ENCODE data around the gene ALX1.

The ALX1 gene

DNA sequence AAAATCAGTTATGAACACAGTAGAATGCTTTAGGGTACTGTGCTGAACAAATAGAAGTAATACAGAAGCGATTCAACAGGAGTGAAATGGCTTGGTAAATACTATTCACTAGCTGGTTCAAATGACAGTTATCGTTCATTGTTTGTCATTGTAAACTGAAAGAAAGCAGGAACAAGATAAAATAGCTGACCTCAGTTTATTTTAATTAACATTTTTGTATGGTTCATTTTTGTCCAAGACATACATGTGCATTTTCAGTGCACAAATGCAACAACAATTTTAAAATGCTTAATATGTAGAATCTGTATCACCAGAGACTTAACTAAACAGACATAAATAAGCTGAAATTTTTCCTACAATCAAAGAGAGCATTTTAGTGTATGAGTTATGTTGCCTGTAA, 49.9 kb downstream of the ALX1 start:
- Histone ChIP-seq H3K4me2 (ENCODE audit: low read length) (no peak overlapping the region), H2AFZ (no peak overlapping the region), H3K9ac (no peak overlapping the region), H3K27me3 (ENCODE audit: control insufficient read depth, insufficient read depth, low read length) (no peaks in the 10 kb centered on the region), H3K4me3 (ENCODE audit: low read depth, low read length) (no peak overlapping the region), H3K36me3 (ENCODE audit: control insufficient read depth, insufficient read depth, low read length) (no peaks in the 10 kb centered on the region), H3K9me3 (ENCODE audit: control insufficient read depth, low read length) (no peaks in the 10 kb centered on the region), H3K27ac (no peak overlapping the region), H3K4me1 (no peaks in the 10 kb centered on the region), H3K79me2 (no peaks in the 10 kb centered on the region)
- TF ChIP-seq, protein P1, sequence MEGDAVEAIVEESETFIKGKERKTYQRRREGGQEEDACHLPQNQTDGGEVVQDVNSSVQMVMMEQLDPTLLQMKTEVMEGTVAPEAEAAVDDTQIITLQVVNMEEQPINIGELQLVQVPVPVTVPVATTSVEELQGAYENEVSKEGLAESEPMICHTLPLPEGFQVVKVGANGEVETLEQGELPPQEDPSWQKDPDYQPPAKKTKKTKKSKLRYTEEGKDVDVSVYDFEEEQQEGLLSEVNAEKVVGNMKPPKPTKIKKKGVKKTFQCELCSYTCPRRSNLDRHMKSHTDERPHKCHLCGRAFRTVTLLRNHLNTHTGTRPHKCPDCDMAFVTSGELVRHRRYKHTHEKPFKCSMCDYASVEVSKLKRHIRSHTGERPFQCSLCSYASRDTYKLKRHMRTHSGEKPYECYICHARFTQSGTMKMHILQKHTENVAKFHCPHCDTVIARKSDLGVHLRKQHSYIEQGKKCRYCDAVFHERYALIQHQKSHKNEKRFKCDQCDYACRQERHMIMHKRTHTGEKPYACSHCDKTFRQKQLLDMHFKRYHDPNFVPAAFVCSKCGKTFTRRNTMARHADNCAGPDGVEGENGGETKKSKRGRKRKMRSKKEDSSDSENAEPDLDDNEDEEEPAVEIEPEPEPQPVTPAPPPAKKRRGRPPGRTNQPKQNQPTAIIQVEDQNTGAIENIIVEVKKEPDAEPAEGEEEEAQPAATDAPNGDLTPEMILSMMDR (IDR thresholded peaks at IDR 0.05): no peak

DNA sequence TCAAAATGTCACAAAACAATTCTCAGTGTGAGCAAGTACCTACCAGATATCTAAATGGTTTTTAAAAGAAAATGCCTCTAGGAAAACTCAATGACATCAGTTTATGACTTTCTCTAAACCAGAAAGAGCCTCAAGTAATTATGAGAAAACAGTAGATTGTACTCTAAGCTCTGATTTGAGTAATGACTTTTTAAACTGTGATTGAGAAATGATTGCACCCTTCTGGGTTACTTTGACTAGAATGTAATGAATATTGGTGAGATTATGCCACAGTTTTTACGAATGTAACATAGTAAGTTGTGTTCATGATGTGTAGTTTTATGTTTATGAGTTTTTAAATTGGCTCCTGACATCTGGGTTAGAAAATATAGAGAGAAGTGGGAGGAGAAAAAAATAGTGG, 68.8 kb downstream of the ALX1 start:
- no peaks in the 10 kb centered on the region for H3K27me3 ChIP-seq (ENCODE audit: control insufficient read depth, insufficient read depth, low read length)
- TF ChIP-seq, protein P1 (IDR thresholded peaks at IDR 0.05): no peak

DNA sequence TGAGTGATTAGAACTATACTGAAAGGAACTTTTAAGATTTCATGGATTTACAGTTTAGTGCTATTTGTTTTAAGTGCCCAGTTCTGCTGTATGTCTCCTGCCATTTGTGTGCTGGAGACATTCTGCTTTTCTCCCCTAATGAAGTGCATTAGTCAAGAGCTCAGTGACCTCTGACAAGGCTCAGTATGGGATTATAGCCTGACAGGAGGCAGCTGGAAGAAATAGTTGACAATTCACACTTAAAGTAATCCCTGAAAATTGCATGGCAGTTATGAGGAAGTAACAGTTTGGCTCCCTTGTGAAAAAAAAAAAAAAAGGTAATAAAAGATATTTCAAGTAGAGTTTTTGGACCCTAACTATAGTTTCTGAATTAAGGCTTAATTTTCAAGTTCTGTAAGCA, 70.3 kb downstream of the ALX1 start:
- TF ChIP-seq, protein P1 (IDR thresholded peaks at IDR 0.05): no peak
- H3K4me3 ChIP-seq (ENCODE audit: low read depth, low read length): no peak overlapping the region
- no peaks in the 10 kb centered on the region for H3K9me3 ChIP-seq (ENCODE audit: control insufficient read depth, low read length)
- no peaks in the 10 kb centered on the region for H3K79me2 ChIP-seq
- no peak overlapping the region for H3K27ac ChIP-seq
- H2AFZ ChIP-seq: no peak overlapping the region
- H3K36me3 ChIP-seq (ENCODE audit: control insufficient read depth, insufficient read depth, low read length): no peaks in the 10 kb centered on the region
- no peaks in the 10 kb centered on the region for H3K27me3 ChIP-seq (ENCODE audit: control insufficient read depth, insufficient read depth, low read length)
- H3K4me2 ChIP-seq (ENCODE audit: low read length): no peak overlapping the region
- no peaks in the 10 kb centered on the region for H3K4me1 ChIP-seq
- H3K9ac ChIP-seq: no peak overlapping the region

More for the DNA sequence above, 68.8 kb downstream of the ALX1 start:
- no peaks in the 10 kb centered on the region for H3K4me1 ChIP-seq
- no peak overlapping the region for H2AFZ ChIP-seq
- no peaks in the 10 kb centered on the region for H3K9me3 ChIP-seq (ENCODE audit: control insufficient read depth, low read length)
- no peak overlapping the region for H3K4me2 ChIP-seq (ENCODE audit: low read length)
- H3K9ac ChIP-seq: no peak overlapping the region
- no peaks in the 10 kb centered on the region for H3K79me2 ChIP-seq
- H3K27ac ChIP-seq: no peak overlapping the region
- H3K4me3 ChIP-seq (ENCODE audit: low read depth, low read length): no peak overlapping the region
- H3K36me3 ChIP-seq (ENCODE audit: control insufficient read depth, insufficient read depth, low read length): no peaks in the 10 kb centered on the region

Data from parathyroid adenoma (tissue), 2 donors.